ENCODE results near the gene PA2G4.
A peak's percentile ranks its signal among the peaks of the same experiment; 100 is the strongest.

PA2G4 gene

GRCh38 chr12:56082382-56082781 is 22.0 kb upstream of the PA2G4 start:
- ChIA-PET POLR2A (interaction anchor here (0.6 to 7.3 kb wide), 3 partner anchors 20 to 76 kb away, joined by 3 to 65 read pairs (median 9); partner anchors contain the start of genes MYL6, PA2G4 and ZC3H10), CTCF (interaction anchor here (1.1 kb wide), 1 partner anchor 9 kb away, joined by 3 read pairs; no protein-coding TSS in a partner anchor)
- TF ChIP-seq NFRKB (IDR thresholded peaks at IDR 0.05), result no peak
- TF ChIP-seq CTBP1 (IDR thresholded peaks at IDR 0.05; ENCODE audit: borderline replicate concordance), result no peak
- TF ChIP-seq ELF4 (IDR thresholded peaks at IDR 0.05), result no peak
- TF ChIP-seq FOXA1 (IDR thresholded peaks at IDR 0.05), result no peak
- TF ChIP-seq ARNT (IDR thresholded peaks at IDR 0.05), result no peak
- TF ChIP-seq SP1 (IDR thresholded peaks at IDR 0.05), result no peak
- TF ChIP-seq SUZ12 (IDR thresholded peaks at IDR 0.05), result no peak
- TF ChIP-seq L3MBTL2 (conservative IDR thresholded peaks at IDR 0.05), result no peak
- no peak for TF ChIP-seq HDGF (IDR thresholded peaks at IDR 0.05; ENCODE audit: borderline replicate concordance)
- TF ChIP-seq FOXM1 (IDR thresholded peaks at IDR 0.05; ENCODE audit: borderline replicate concordance), result no peak
- TF ChIP-seq TARDBP (IDR thresholded peaks at IDR 0.05), result no peak
- TF ChIP-seq ZNF384 (IDR thresholded peaks at IDR 0.05), result no peak
- no peak for TF ChIP-seq PKNOX1 (IDR thresholded peaks at IDR 0.05)
- no peak for TF ChIP-seq BHLHE40 (IDR thresholded peaks at IDR 0.05; ENCODE audit: borderline replicate concordance)
- TF ChIP-seq FOXK2 (IDR thresholded peaks at IDR 0.05), result no peak
- DNase-seq (ENCODE audit: extremely low spot score), result peak; percentile 3

- ChIA-PET POLR2A (interaction anchor here (2.2 to 7.3 kb wide), 2 partner anchors 20 to 35 kb away, joined by 9 to 65 read pairs; partner anchors contain the start of genes PA2G4 and ZC3H10), CTCF (interaction anchor here (1.1 kb wide), 1 partner anchor 9 kb away, joined by 3 read pairs; no protein-coding TSS in a partner anchor)
- no peak for DNase-seq (ENCODE audit: extremely low spot score)
- no peak for TF ChIP-seq SUZ12 (IDR thresholded peaks at IDR 0.05)
- no peak for TF ChIP-seq ELF4 (IDR thresholded peaks at IDR 0.05)
- TF ChIP-seq LEF1 (IDR thresholded peaks at IDR 0.05; ENCODE audit: borderline replicate concordance), result no peak
- TF ChIP-seq NFRKB (IDR thresholded peaks at IDR 0.05), result no peak
Measured at GRCh38 chr12:56082967-56083366, 21.4 kb upstream of the PA2G4 start.

- ChIA-PET CTCF (interaction anchor here (0.6 to 1.4 kb wide), 10 partner anchors 11 to 78 kb away, joined by 3 to 9 read pairs (median 4); partner anchors contain the start of gene PA2G4), POLR2A (interaction anchor here (1.6 to 3.3 kb wide), 3 partner anchors 19 to 32 kb away, joined by 5 to 22 read pairs (median 10); partner anchors contain the start of genes PA2G4, RPL41 and ZC3H10)
- no peak for TF ChIP-seq ELF4 (IDR thresholded peaks at IDR 0.05)
- TF ChIP-seq PKNOX1 (IDR thresholded peaks at IDR 0.05), result 0 out of 2 replicates have a peak, but pooled peaks have one; percentile 13
- peak; percentile 68 for DNase-seq (ENCODE audit: extremely low spot score)
Measured at GRCh38 chr12:56084958-56085543, 19.3 kb upstream of the PA2G4 start.

- POLR2A ChIA-PET, result interaction anchor here (1.6 to 3.3 kb wide), 3 partner anchors 18 to 31 kb away, joined by 5 to 22 read pairs (median 10); partner anchors contain the start of genes PA2G4, RPL41 and ZC3H10
Measured at GRCh38 chr12:56086096-56086495, 18.3 kb upstream of the PA2G4 start.

GRCh38 chr12:56086608-56087007 is 17.8 kb upstream of the PA2G4 start:
- ChIA-PET POLR2A (interaction anchor here (1.9 to 3.3 kb wide), 2 partner anchors 17 to 31 kb away, joined by 10 to 22 read pairs; partner anchors contain the start of genes PA2G4, RPL41 and ZC3H10), CTCF (interaction anchor here (0.5 kb wide), 1 partner anchor 9 kb away, joined by 5 read pairs; no protein-coding TSS in a partner anchor)
- no peak for TF ChIP-seq HDGF (IDR thresholded peaks at IDR 0.05; ENCODE audit: borderline replicate concordance)
- TF ChIP-seq L3MBTL2 (conservative IDR thresholded peaks at IDR 0.05), result no peak
- TF ChIP-seq TARDBP (IDR thresholded peaks at IDR 0.05), result no peak
- no peak for TF ChIP-seq ARNT (IDR thresholded peaks at IDR 0.05)
- TF ChIP-seq FOXA1 (IDR thresholded peaks at IDR 0.05), result no peak
- TF ChIP-seq LEF1 (IDR thresholded peaks at IDR 0.05; ENCODE audit: borderline replicate concordance), result no peak
- no peak for TF ChIP-seq FOXM1 (IDR thresholded peaks at IDR 0.05; ENCODE audit: borderline replicate concordance)
- no peak for TF ChIP-seq PKNOX1 (IDR thresholded peaks at IDR 0.05)
- no peak for TF ChIP-seq BHLHE40 (IDR thresholded peaks at IDR 0.05; ENCODE audit: borderline replicate concordance)
- TF ChIP-seq SUZ12 (IDR thresholded peaks at IDR 0.05), result no peak
- TF ChIP-seq SP1 (IDR thresholded peaks at IDR 0.05), result no peak
- TF ChIP-seq FOXK2 (IDR thresholded peaks at IDR 0.05), result no peak
- TF ChIP-seq CTBP1 (IDR thresholded peaks at IDR 0.05; ENCODE audit: borderline replicate concordance), result no peak
- TF ChIP-seq ZNF384 (IDR thresholded peaks at IDR 0.05), result no peak
- no peak for TF ChIP-seq ELF4 (IDR thresholded peaks at IDR 0.05)
- TF ChIP-seq NFRKB (IDR thresholded peaks at IDR 0.05), result no peak
- DNase-seq (ENCODE audit: extremely low spot score), result no peak

More at GRCh38 chr12:56086096-56086495, 18.3 kb upstream of the PA2G4 start:
- CTCF ChIA-PET, result interaction anchor here (0.5 to 1.4 kb wide), 5 partner anchors 9 to 34 kb away, joined by 3 to 5 read pairs (median 4); no protein-coding TSS in a partner anchor
- DNase-seq (ENCODE audit: extremely low spot score), result no peak
- TF ChIP-seq FOXM1 (IDR thresholded peaks at IDR 0.05; ENCODE audit: borderline replicate concordance) (no peak), ZNF384 (IDR thresholded peaks at IDR 0.05) (no peak), SP1 (IDR thresholded peaks at IDR 0.05) (no peak), TARDBP (IDR thresholded peaks at IDR 0.05) (no peak), LEF1 (IDR thresholded peaks at IDR 0.05; ENCODE audit: borderline replicate concordance) (no peak), ARNT (IDR thresholded peaks at IDR 0.05) (no peak), BHLHE40 (IDR thresholded peaks at IDR 0.05; ENCODE audit: borderline replicate concordance) (no peak), L3MBTL2 (conservative IDR thresholded peaks at IDR 0.05) (no peak)

GRCh38 chr12:56087220-56087619 is 17.1 kb upstream of the PA2G4 start:
- ChIA-PET POLR2A (interaction anchor here (3.3 kb wide), 1 partner anchor 17 kb away, joined by 22 read pairs; the partner anchor contains the start of gene PA2G4), CTCF (no interaction called here)
- no peak for DNase-seq (ENCODE audit: extremely low spot score)
- no peak for TF ChIP-seq L3MBTL2 (conservative IDR thresholded peaks at IDR 0.05)
- TF ChIP-seq ZNF384 (IDR thresholded peaks at IDR 0.05), result no peak
- TF ChIP-seq TARDBP (IDR thresholded peaks at IDR 0.05), result no peak
- no peak for TF ChIP-seq PKNOX1 (IDR thresholded peaks at IDR 0.05)
- TF ChIP-seq LEF1 (IDR thresholded peaks at IDR 0.05; ENCODE audit: borderline replicate concordance), result no peak
